Neural crest cell (in vitro differentiated cells): ENCODE results near the gene THTPA. TPM values are rescaled to one million over a fixed set of nuclear protein-coding genes. Genes with fewer than 3 reads are reported as not detected.

Source experiments
- DNase-seq: peaks from one replicate; pipeline ENCODE4 v3.0.0; 2021; ENCODE audit warnings: low read depth, mixed read lengths, low spot score
- H3K27ac Mint-ChIP-seq: one replicate; pipeline ENCODE4 v1.8.0; 2021; ENCODE audit warnings: mild to moderate bottlenecking, mixed read lengths; ENCODE audit not compliant: unreplicated experiment
- H3K27me3 Mint-ChIP-seq: 2 replicates; pipeline ENCODE4 v1.8.0; 2021; ENCODE audit warnings: low read depth, mild to moderate bottlenecking, mixed read lengths
- H3K36me3 Mint-ChIP-seq: 2 replicates; pipeline ENCODE4 v1.8.0; 2021; ENCODE audit warnings: low read depth, mild to moderate bottlenecking, mixed read lengths
- H3K4me1 Mint-ChIP-seq: 2 replicates; pipeline ENCODE4 v1.8.0; 2021; ENCODE audit warnings: mixed read lengths
- H3K4me3 Mint-ChIP-seq: one replicate; pipeline ENCODE4 v1.8.0; 2021; ENCODE audit warnings: mild to moderate bottlenecking, mixed read lengths
- H3K9me3 Mint-ChIP-seq: 2 replicates; pipeline ENCODE4 v1.8.0; 2021; ENCODE audit warnings: mixed read lengths
- total RNA-seq: library from RNA; stranded (reverse); gene quantifications from 2 replicates; pipeline ENCODE4 v1.2.1, GENCODE V29; 2021
- TF ChIP-seq, protein P1 (sequence below): fragments of 200-600 bp; sonication (generic); conservative IDR thresholded peaks from 2 replicates; pipeline ENCODE4 v1.5.0; 2021; ENCODE audit warnings: antibody characterized with exemption, mild to moderate bottlenecking

The THTPA gene
- total RNA-seq, 1 donor from 2014 or later, result 19.4 TPM

DNA sequence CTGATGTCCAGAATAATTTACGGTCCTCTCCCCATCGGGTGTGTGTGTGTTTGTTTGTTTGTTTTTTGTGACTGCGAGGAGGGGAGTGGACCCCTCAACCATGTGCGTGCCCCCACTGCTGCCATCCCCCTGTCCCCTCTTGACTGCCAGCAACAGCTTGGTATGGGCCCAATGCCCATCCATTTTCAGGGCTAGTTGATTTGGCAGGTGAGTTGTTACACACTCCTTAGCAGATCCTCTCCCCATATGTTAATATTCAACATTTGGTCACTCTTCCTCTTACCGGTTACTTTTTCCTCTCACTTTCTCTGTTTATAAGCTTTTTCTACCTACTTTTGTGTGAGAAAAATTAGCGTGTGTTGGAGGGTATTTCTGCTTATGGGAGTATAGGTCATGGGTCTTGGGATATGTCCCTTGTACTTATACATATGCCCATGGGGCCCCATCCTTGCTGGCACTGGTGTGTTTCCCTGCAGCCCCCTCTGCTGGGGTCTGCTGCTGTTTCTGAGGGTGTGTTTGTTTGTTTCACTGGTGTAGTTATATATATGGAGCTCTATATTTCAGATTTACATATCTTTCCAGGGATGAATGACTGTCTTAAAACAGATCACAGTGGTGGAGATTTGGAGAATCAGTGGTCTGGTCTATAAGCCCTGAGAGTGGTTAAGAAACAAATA is 38.3 kb upstream of the THTPA start:
- no peak for DNase-seq
- TF ChIP-seq, protein P1, sequence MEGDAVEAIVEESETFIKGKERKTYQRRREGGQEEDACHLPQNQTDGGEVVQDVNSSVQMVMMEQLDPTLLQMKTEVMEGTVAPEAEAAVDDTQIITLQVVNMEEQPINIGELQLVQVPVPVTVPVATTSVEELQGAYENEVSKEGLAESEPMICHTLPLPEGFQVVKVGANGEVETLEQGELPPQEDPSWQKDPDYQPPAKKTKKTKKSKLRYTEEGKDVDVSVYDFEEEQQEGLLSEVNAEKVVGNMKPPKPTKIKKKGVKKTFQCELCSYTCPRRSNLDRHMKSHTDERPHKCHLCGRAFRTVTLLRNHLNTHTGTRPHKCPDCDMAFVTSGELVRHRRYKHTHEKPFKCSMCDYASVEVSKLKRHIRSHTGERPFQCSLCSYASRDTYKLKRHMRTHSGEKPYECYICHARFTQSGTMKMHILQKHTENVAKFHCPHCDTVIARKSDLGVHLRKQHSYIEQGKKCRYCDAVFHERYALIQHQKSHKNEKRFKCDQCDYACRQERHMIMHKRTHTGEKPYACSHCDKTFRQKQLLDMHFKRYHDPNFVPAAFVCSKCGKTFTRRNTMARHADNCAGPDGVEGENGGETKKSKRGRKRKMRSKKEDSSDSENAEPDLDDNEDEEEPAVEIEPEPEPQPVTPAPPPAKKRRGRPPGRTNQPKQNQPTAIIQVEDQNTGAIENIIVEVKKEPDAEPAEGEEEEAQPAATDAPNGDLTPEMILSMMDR, result no peak
- Mint-ChIP-seq H3K4me1 (no peaks in the 10 kb centered on the region), H3K27ac (no peak overlapping the region), H3K9me3 (no peaks in the 10 kb centered on the region), H3K27me3 (no peaks in the 10 kb centered on the region), H3K4me3 (no peak overlapping the region), H3K36me3 (no peaks in the 10 kb centered on the region)

DNA sequence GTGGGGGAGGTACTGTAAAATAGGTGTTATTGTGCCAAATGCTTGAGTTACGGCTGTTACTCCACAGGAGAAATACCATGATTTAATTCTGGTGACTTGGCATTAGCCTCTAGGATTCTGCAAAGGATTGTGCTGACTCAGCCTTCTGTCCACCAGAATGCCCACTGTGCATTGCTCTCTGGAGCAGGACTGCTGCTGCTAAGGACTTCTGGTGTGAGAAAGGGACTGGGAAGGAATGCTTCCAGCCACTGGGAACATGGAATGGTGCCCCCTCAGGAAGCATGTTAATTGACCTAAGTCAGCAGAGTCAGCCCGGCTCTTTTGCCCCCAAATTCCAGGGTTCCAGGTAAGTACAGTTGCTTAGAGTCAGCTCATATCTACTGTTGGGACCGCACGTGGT is 37.4 kb upstream of the THTPA start:
- Mint-ChIP-seq H3K27me3 (no peaks in the 10 kb centered on the region), H3K9me3 (no peaks in the 10 kb centered on the region), H3K27ac (no peak overlapping the region)

DNA sequence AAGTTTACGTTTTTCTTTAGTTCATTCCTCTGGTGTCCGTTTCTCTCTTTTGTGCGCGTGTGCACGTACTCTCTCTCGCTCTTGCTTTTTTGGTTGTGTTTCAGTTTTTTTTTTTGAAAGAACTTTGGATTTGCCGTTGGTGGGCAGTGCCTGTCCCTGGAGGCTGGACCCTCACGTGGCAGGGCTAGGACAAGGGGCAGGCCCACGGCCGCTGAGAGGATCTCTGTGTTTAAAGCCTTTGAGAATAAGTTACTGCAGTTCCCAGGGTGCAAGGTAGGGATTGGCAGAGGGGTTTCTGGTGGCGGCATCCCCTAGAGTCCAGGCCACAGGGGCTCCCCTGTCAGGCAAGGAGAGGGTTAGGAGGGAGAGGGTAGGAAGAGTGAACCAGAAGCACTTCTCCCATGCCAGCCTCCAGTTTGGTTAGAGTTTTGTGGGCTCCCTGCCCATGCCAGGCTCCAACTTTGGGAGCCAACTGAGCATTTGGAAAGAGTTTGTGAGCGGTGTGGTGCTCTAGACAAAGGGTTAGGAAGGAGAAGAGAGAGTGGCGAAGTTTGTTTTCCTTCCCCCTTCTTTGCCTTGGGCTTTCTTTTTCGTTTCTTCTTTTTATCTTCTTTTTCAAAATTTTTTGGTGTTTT is 35.1 kb upstream of the THTPA start:
- Mint-ChIP-seq H3K27me3 (no peaks in the 10 kb centered on the region), H3K4me3 (no peak overlapping the region), H3K36me3 (no peaks in the 10 kb centered on the region), H3K4me1 (no peaks in the 10 kb centered on the region), H3K9me3 (no peaks in the 10 kb centered on the region), H3K27ac (no peak overlapping the region)
- TF ChIP-seq, protein P1, result no peak
- no peak for DNase-seq

More for the DNA sequence above, 37.4 kb upstream of the THTPA start:
- H3K4me1 Mint-ChIP-seq, result no peaks in the 10 kb centered on the region
- TF ChIP-seq, protein P1, result no peak
- no peaks in the 10 kb centered on the region for H3K36me3 Mint-ChIP-seq
- no peak overlapping the region for H3K4me3 Mint-ChIP-seq
- no peak for DNase-seq

DNA sequence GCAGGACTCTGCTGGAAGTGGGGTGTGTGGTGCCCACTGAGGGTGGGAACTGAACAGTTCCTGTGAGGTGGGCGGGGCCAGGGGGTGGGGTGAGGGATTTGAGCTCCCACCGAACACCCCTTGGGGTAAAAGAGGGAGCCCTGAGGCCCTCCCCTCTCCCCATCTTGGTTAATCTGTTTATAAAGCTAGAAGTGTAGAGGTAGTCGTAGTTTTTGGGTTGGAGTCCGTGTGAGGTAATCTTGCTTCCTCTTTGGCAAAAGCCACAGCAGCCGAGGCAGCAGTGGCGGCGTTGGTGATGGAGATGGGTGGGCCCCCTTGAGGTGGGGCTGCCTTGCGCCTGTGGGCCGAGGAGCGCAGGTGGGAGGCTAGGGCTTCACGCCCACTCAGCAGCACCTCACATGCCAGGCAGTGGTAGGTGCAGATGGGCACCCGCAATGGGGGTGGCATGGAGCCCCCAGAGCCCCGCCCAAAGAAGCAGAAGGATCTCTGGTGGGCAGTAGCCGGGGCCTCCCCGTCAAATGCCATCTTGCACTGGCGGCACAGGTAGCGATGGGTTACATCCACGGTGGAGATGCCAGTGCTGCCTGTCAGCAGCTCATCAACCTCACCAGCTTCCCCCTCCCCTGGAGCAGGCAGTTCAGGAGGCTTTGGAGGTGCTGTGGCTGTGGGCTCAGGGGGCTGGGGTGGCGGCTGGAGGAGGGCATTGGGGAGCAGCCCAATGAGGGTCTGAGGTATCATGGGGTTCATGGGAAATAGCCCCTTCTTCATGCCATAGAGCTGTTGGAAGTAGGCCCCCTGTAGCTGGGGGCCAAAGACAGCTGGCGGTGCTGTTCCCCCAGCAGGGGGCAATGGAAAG is 34.1 kb upstream of the THTPA start:
- Mint-ChIP-seq H3K27me3 (no peaks in the 10 kb centered on the region), H3K9me3 (no peaks in the 10 kb centered on the region), H3K4me1 (no peaks in the 10 kb centered on the region), H3K27ac (no peak overlapping the region), H3K36me3 (no peaks in the 10 kb centered on the region), H3K4me3 (no peak overlapping the region)
- TF ChIP-seq, protein P1, result no peak
- no peak for DNase-seq

DNA sequence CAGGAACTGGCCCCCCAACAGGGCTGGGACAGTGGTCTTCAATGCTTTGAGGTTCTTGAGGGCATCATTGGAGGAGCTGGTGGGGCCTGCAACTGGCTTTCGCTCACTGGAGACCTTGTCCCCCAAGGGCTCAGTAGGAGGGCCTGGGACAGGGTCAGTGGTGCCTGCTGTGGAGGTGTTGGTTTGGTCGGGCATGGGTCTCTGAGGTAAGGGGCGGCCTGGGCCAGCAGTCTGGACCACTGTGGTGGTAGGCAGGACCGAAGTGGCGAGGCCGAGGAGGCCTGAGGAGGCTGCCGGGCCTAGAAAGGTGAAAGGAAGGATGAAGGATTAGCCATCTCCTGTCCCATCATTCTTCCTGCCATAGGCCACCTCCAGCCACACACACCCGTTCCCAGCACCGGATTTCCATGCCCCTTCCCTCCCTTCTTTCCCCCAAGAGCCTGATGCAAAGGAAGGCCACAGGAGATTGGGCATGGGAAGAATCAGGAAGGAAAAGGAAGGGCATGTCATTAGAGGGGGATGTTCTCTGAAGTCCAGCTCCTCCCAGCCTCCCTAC is 33.4 kb upstream of the THTPA start:
- Mint-ChIP-seq H3K4me1 (no peaks in the 10 kb centered on the region), H3K4me3 (no peak overlapping the region), H3K27ac (no peak overlapping the region), H3K36me3 (no peaks in the 10 kb centered on the region), H3K27me3 (no peaks in the 10 kb centered on the region), H3K9me3 (no peaks in the 10 kb centered on the region)
- DNase-seq, result no peak
- TF ChIP-seq, protein P1, result no peak
